Stomach (tissue), 4 donors: Measurements from ENCODE around the gene SYNCRIP.

Source experiments
- CTCF ChIP-seq, 7 experiments: fragments of 450-650 bp in 4 of 7; fragments of 200-600 bp in 3 of 7; sonication (generic) in 3 of 7; IDR thresholded peaks; one replicate each; pipeline ENCODE4 v1.5.1; 2016 to 2019; ENCODE audit warnings: antibody characterized with exemption in 7 of 7, control low read depth in 2 of 7, mild to moderate bottlenecking in 1 of 7
- POLR2A ChIP-seq, 4 donors: fragments of 450-650 bp; IDR thresholded peaks; one replicate each; pipeline ENCODE4 v1.6.1; 2016; ENCODE audit warnings: antibody characterized with exemption in 4 of 4, control low read depth in 2 of 4, mild to moderate bottlenecking in 1 of 4, moderate library complexity in 1 of 4
- POLR2AphosphoS5 ChIP-seq, 3 donors: sonication (generic); formaldehyde crosslinking; IDR thresholded peaks; one replicate each; pipeline ENCODE4 v1.6.1; 2016; ENCODE audit warnings: antibody characterized with exemption in 3 of 3

GRCh38 chr6:85677234-85677956, 34.7 kb upstream of the SYNCRIP start:
- TF ChIP-seq POLR2A (IDR thresholded peaks at IDR 0.05) (no peak), POLR2AphosphoS5 (IDR thresholded peaks at IDR 0.05) (no peak), CTCF (IDR thresholded peaks at IDR 0.05) (no peak)
